Caco-2 (cell line): ENCODE results near the gene NOX3. TPM values are rescaled to one million over a fixed set of nuclear protein-coding genes. Genes with fewer than 3 reads are reported as not detected.

ENCODE experiments used
- BruUV-seq: library from RNA; stranded (reverse); fragments of 400-500 nt; replicated peaks from 2 replicates; lab custom pipeline; 2021; lab: Mats Ljungman, UMichigan
- CTCF ChIA-PET: fragments of 300-600 bp; sonication (Branson Sonifier 250); formaldehyde crosslinking; loops from one replicate; lab custom pipeline; 2022; ENCODE audit warnings: antibody characterized with exemption; lab: Charles Lee
- POLR2A ChIA-PET: fragments of 300-600 bp; sonication (Branson Sonifier 250); formaldehyde crosslinking; loops from one replicate; lab custom pipeline; 2022; ENCODE audit warnings: antibody characterized with exemption; lab: Charles Lee
- DNase-seq, 2 experiments: peaks; one replicate each; pipeline versions ENCODE4 v3.0.0 to v3.0.0-alpha.2; 2020 to 2022
- H3K27me3 ChIP-seq: replicated peaks from 2 replicates; pipeline ENCODE4 v1.6.0; 2011; ENCODE audit warnings: low read length; ENCODE audit not compliant: control insufficient read depth, insufficient read depth
- H3K36me3 ChIP-seq: 2 replicates; pipeline ENCODE4 v1.5.1; 2011; ENCODE audit warnings: low read length; ENCODE audit not compliant: control insufficient read depth, insufficient read depth
- H3K4me1 ChIP-seq: fragments of 250-450 bp; sonication (Bioruptor Pico); 2 replicates; pipeline ENCODE4 v1.5.1; 2020; ENCODE audit warnings: mild to moderate bottlenecking
- H3K4me3 ChIP-seq: 2 replicates; pipeline ENCODE4 v1.5.1; 2011; ENCODE audit warnings: low read depth, mild to moderate bottlenecking, control low read depth, low read length
- H3K9me3 ChIP-seq: fragments of 250-450 bp; sonication (Bioruptor Pico); 2 replicates; pipeline ENCODE4 v1.5.1; 2020; ENCODE audit warnings: mild to moderate bottlenecking, moderate library complexity
- H3K27ac Mint-ChIP-seq: one replicate; pipeline ENCODE4 v1.8.0; 2022; ENCODE audit warnings: mixed read lengths; ENCODE audit not compliant: unreplicated experiment
- H3K27me3 Mint-ChIP-seq: one replicate; pipeline ENCODE4 v1.8.0; 2022; ENCODE audit warnings: mixed read lengths; ENCODE audit not compliant: insufficient read depth, unreplicated experiment
- H3K36me3 Mint-ChIP-seq: one replicate; pipeline ENCODE4 v1.8.0; 2022; ENCODE audit warnings: mild to moderate bottlenecking, mixed read lengths; ENCODE audit not compliant: insufficient read depth, unreplicated experiment
- H3K4me1 Mint-ChIP-seq: one replicate; pipeline ENCODE4 v1.8.0; 2022; ENCODE audit warnings: low read depth, mixed read lengths; ENCODE audit not compliant: unreplicated experiment
- H3K4me3 Mint-ChIP-seq: one replicate; pipeline ENCODE4 v1.8.0; 2022; ENCODE audit warnings: mild to moderate bottlenecking, moderate library complexity, mixed read lengths; ENCODE audit not compliant: unreplicated experiment
- H3K9me3 Mint-ChIP-seq: one replicate; pipeline ENCODE4 v1.8.0; 2022; ENCODE audit warnings: mixed read lengths; ENCODE audit not compliant: unreplicated experiment
- CTCF ChIP-seq, 2 experiments: fragments of 200-600 bp in 1 of 2; IDR thresholded peaks; 1 replicate in 1 of 2; 2 replicates in 1 of 2; pipeline versions ENCODE4 v1.5.1 to v1.8.0; 2011 to 2022; ENCODE audit warnings: antibody characterized with exemption in 1 of 2, control low read depth in 1 of 2, inconsistent platforms in 1 of 2, low read depth in 1 of 2, low read length in 1 of 2, mild to moderate bottlenecking in 1 of 2, moderate library complexity in 1 of 2; ENCODE audit not compliant: insufficient read depth in 1 of 2, severe bottlenecking in 1 of 2, unreplicated experiment in 1 of 2
- intact Hi-C: fragments of 100-400 bp; cut with micrococcal nuclease; formaldehyde crosslinking; loops from one replicate; pipeline ENCODE4 v1.10.0; 2022; ENCODE audit not compliant: unreplicated experiment
- total RNA-seq: library from RNA; stranded (reverse); gene quantifications from 2 replicates; pipeline ENCODE4 v1.2.3, GENCODE V29; 2022

Gene NOX3
- total RNA-seq, 1 experiment from 2014 or later: not detected

- H3K9me3 ChIP-seq: peaks cover 28% of the 10 kb centered on the region
- ChIA-PET CTCF (interaction anchor here (0.6 kb wide), 1 partner anchor 185 kb away, joined by 6 read pairs; no protein-coding TSS in a partner anchor), POLR2A (no interaction called here)
- peaks cover 59% of the 10 kb centered on the region for H3K9me3 Mint-ChIP-seq
- H3K36me3 ChIP-seq: no peaks in the 10 kb centered on the region; the same call in 1 of the 2 replicates
- H3K27me3 Mint-ChIP-seq: no peaks in the 10 kb centered on the region
- H3K27ac Mint-ChIP-seq: no peak overlapping the region
- intact Hi-C loops: no loop called here
- no peak overlapping the region for H3K4me3 ChIP-seq
- no peaks in the 10 kb centered on the region for H3K4me1 ChIP-seq
- H3K36me3 Mint-ChIP-seq: no peaks in the 10 kb centered on the region
- no peak for DNase-seq
- H3K27me3 ChIP-seq: no peaks in the 10 kb centered on the region
- TF ChIP-seq CTCF (IDR thresholded peaks at IDR 0.05; ENCODE audit: insufficient read depth in 1 of 2, low read depth in 1 of 2, low read length in 1 of 2, severe bottlenecking in 1 of 2, unreplicated experiment in 1 of 2): no peak
- H3K4me1 Mint-ChIP-seq: no peaks in the 10 kb centered on the region
- H3K4me3 Mint-ChIP-seq: no peak overlapping the region
- no TSS peak for BruUV-seq
These were observed 105.7 kb downstream of the NOX3 start for GRCh38 chr6:155349956-155350355.

- CTCF ChIA-PET: no interaction called here
- intact Hi-C loops: no loop called here
These were observed 106.5 kb downstream of the NOX3 start for GRCh38 chr6:155349129-155349528.

GRCh38 chr6:155347800-155348199 lies 107.8 kb downstream of the NOX3 start:
- ChIA-PET POLR2A (no interaction called here), CTCF (no interaction called here)
- Histone ChIP-seq H3K4me1 (no peaks in the 10 kb centered on the region), H3K27me3 (no peaks in the 10 kb centered on the region), H3K9me3 (peaks cover 14% of the 10 kb centered on the region), H3K36me3 (no peaks in the 10 kb centered on the region), H3K4me3 (no peak overlapping the region)
- Mint-ChIP-seq H3K4me3 (no peak overlapping the region), H3K36me3 (no peaks in the 10 kb centered on the region), H3K27me3 (no peaks in the 10 kb centered on the region), H3K27ac (no peak overlapping the region), H3K4me1 (no peaks in the 10 kb centered on the region), H3K9me3 (peaks cover 57% of the 10 kb centered on the region)
- BruUV-seq: no TSS peak
- no peak for TF ChIP-seq CTCF (IDR thresholded peaks at IDR 0.05; ENCODE audit: insufficient read depth in 1 of 2, low read depth in 1 of 2, low read length in 1 of 2, severe bottlenecking in 1 of 2, unreplicated experiment in 1 of 2)
- intact Hi-C loops: no loop called here
- DNase-seq: no peak

More at GRCh38 chr6:155349129-155349528, 106.5 kb downstream of the NOX3 start:
- Mint-ChIP-seq H3K27ac (no peak overlapping the region), H3K4me3 (no peak overlapping the region), H3K4me1 (no peaks in the 10 kb centered on the region), H3K36me3 (no peaks in the 10 kb centered on the region), H3K9me3 (peaks cover 60% of the 10 kb centered on the region), H3K27me3 (no peaks in the 10 kb centered on the region)
- no TSS peak for BruUV-seq
- no peak for TF ChIP-seq CTCF (IDR thresholded peaks at IDR 0.05; ENCODE audit: insufficient read depth in 1 of 2, low read depth in 1 of 2, low read length in 1 of 2, severe bottlenecking in 1 of 2, unreplicated experiment in 1 of 2)
- no peaks in the 10 kb centered on the region; the same call in 1 of the 2 replicates for H3K36me3 ChIP-seq
- no peaks in the 10 kb centered on the region for H3K27me3 ChIP-seq
- peaks cover 25% of the 10 kb centered on the region for H3K9me3 ChIP-seq
- H3K4me1 ChIP-seq: no peaks in the 10 kb centered on the region
- DNase-seq: no peak
- POLR2A ChIA-PET: no interaction called here
- H3K4me3 ChIP-seq: no peak overlapping the region
